ENCODE results near the gene CAPN10.

CAPN10 gene

GRCh38 chr2:240597054-240597418 is 10.5 kb downstream of the CAPN10 start:
- Histone ChIP-seq H3K4me3 (replicated peaks; ENCODE audit: insufficient read depth, low read length) (no peak overlapping the region), H3K27me3 (ENCODE audit: insufficient read depth, poor library complexity, severe bottlenecking) (no peaks in the 10 kb centered on the region), H3K27ac (replicated peaks) (no peak overlapping the region)
- DNase-seq (ENCODE audit: low read depth in 1 of 2, low spot score in 1 of 2): no peak
- no peak for TF ChIP-seq POLR2AphosphoS5 (IDR thresholded peaks at IDR 0.05; ENCODE audit: low read depth)
- TF ChIP-seq REST (IDR thresholded peaks at IDR 0.05; ENCODE audit: insufficient replicate concordance, low read depth): no peak
- TF ChIP-seq SPI1 (IDR thresholded peaks at IDR 0.05; ENCODE audit: borderline replicate concordance, low read depth): no peak
- no peak for TF ChIP-seq CTCF (IDR thresholded peaks at IDR 0.05; ENCODE audit: insufficient read depth, low read length)
- no peak for TF ChIP-seq GABPA (IDR thresholded peaks at IDR 0.05; ENCODE audit: low read depth)

- Histone ChIP-seq H3K27me3 (ENCODE audit: insufficient read depth, poor library complexity, severe bottlenecking) (no peaks in the 10 kb centered on the region), H3K4me3 (replicated peaks; ENCODE audit: insufficient read depth, low read length) (no peak overlapping the region), H3K27ac (replicated peaks) (no peak overlapping the region)
- no peak for TF ChIP-seq GABPA (IDR thresholded peaks at IDR 0.05; ENCODE audit: low read depth)
- DNase-seq (ENCODE audit: low read depth in 1 of 2, low spot score in 1 of 2): no peak
Observed at GRCh38 chr2:240597419-240598181, 11.1 kb downstream of the CAPN10 start.

- Histone ChIP-seq H3K27ac (replicated peaks) (no peak overlapping the region), H3K27me3 (ENCODE audit: insufficient read depth, poor library complexity, severe bottlenecking) (no peaks in the 10 kb centered on the region), H3K4me3 (replicated peaks; ENCODE audit: insufficient read depth, low read length) (no peak overlapping the region)
- no peak for DNase-seq (ENCODE audit: low read depth in 1 of 2, low spot score in 1 of 2)
- TF ChIP-seq REST (IDR thresholded peaks at IDR 0.05; ENCODE audit: insufficient replicate concordance, low read depth) (no peak), GABPA (IDR thresholded peaks at IDR 0.05; ENCODE audit: low read depth) (no peak), POLR2AphosphoS5 (IDR thresholded peaks at IDR 0.05; ENCODE audit: low read depth) (no peak)
Observed at GRCh38 chr2:240598311-240598911, 11.9 kb downstream of the CAPN10 start.

- TF ChIP-seq POLR2AphosphoS5 (IDR thresholded peaks at IDR 0.05; ENCODE audit: low read depth): no peak
- no peak for TF ChIP-seq SPI1 (IDR thresholded peaks at IDR 0.05; ENCODE audit: borderline replicate concordance, low read depth)
- no peak for TF ChIP-seq CTCF (IDR thresholded peaks at IDR 0.05; ENCODE audit: insufficient read depth, low read length)
- no peak for TF ChIP-seq REST (IDR thresholded peaks at IDR 0.05; ENCODE audit: insufficient replicate concordance, low read depth)
- TF ChIP-seq GABPA (IDR thresholded peaks at IDR 0.05; ENCODE audit: low read depth): no peak
- H3K27ac ChIP-seq (replicated peaks): no peak overlapping the region
- DNase-seq (ENCODE audit: low read depth in 1 of 2, low spot score in 1 of 2): no peak
- no peak overlapping the region for H3K4me3 ChIP-seq (replicated peaks; ENCODE audit: insufficient read depth, low read length)
- no peaks in the 10 kb centered on the region for H3K27me3 ChIP-seq (ENCODE audit: insufficient read depth, poor library complexity, severe bottlenecking)
Observed at GRCh38 chr2:240599141-240599583, 12.6 kb downstream of the CAPN10 start.

Data from HL-60 (cell line).